HG02623 (cell line): ENCODE measurements around the gene SNX14.
"Not testable (repeated sequence)": the region's sequence is repeated elsewhere in the genome, so short reads cannot be mapped to it uniquely, and the experiment has no call there.

ENCODE experiments used
- ATAC-seq: cut with Tn5 transposase; IDR thresholded peaks from one replicate; pipeline ENCODE4 v1.9.1; 2021; ENCODE audit warnings: moderate library complexity; ENCODE audit not compliant: unreplicated experiment

Gene SNX14

GRCh38 chr6:85593438-85594196 is at the start of gene SNX14:
TSS of gene SNX14 (minus strand) at chr6:85593858. CDS start at chr6:85593718, 140 bp downstream.
- ATAC-seq = peak; percentile 84

DNA sequence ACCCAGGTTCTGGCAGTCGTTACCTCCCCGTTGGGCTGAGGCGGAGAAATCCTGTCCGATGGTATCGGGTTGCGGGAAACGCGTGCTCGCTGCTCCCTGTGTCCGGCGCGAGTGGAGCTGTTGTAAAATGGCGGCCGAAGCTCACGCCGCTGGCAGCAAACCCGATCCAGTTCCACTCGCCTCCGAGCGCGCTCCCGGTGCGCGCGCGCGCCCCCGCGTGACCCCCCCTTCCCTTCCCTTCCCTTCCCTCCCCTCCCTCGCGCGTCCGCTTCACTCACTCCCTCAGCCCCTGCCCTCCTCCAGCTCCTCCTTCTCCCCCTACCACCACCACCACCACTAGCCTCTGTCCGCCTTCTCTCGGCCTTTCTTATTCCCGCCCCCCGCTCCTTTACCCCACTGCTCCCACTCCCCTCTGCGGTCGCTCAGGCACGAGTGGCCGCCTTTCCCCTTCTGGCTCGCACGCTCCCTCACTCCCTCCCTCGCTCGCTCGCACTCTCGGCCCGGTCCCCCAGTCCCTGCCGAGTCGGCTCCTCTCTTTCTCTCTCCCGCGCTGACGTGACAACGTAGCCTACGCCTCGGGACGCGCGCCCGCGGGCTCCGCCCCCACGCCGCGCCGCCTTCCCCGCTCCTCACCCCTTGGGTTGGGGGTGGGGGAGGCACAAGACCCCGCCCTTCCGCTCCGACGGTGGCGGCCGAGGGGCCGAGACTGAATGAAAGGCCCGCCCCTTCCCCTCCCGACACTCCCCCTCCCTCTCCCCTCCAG is 49.3 kb upstream of the SNX14 start, which contains the start of gene SYNCRIP:
Gene SYNCRIP (minus strand): TSS at position 113 of the 763 bp plus-strand sequence. CDS start 1,447 bp downstream, outside the sequence.
- peak; percentile 70 for ATAC-seq

DNA sequence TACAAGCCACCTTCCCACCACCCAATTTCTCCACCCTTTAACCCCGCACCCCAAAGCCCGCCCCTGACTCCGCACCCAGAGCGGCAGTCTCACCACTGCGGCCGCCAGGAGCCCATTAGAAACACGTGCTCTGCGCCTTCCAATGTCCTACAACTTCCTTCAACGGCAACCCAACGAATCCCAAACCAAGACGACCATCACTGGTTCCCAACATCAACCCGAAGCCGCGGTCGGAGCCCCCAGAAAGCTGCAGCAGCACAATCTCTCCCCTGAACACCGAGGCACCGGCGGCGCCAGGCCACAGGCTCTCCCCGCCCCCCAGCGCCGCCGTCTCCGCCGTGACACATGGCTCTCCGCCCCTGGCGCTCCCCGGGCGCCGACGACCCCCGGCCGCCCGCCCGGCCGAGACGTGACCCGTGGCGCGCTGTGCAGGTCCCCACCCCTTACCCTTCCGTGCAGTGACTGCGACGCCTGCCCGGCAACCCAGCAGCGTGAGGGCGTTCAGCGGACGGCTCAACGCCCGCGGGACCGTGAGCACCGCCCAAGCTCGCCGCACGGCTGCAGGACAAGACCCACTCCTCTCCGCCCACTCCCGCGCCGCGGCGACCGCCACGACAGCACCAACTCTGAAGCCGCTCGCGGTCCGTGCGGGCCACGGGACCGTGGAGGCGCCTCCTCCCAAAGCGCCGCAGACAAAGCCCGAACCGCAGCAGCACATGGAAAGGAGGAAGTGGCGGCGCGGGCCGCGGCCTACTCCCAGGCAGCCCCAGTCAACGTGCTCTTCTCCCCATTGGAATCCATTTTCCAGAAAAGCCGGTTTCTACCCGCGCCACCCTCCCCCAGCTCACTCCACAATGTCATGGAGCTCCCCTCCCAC is 48.5 kb upstream of the SNX14 start:
- ATAC-seq = no peak

GRCh38 chr6:85641522-85641896 is 47.9 kb upstream of the SNX14 start:
- ATAC-seq = no peak

- ATAC-seq = no peak
Measured at GRCh38 chr6:85640821-85641220, 47.2 kb upstream of the SNX14 start.

- ATAC-seq = no peak
Measured at GRCh38 chr6:85637579-85637978, 43.9 kb upstream of the SNX14 start.

GRCh38 chr6:85632164-85632942 is 38.7 kb upstream of the SNX14 start:
- no peak for ATAC-seq

GRCh38 chr6:85631117-85631516 is 37.5 kb upstream of the SNX14 start:
- not testable (repeated sequence) for ATAC-seq

DNA sequence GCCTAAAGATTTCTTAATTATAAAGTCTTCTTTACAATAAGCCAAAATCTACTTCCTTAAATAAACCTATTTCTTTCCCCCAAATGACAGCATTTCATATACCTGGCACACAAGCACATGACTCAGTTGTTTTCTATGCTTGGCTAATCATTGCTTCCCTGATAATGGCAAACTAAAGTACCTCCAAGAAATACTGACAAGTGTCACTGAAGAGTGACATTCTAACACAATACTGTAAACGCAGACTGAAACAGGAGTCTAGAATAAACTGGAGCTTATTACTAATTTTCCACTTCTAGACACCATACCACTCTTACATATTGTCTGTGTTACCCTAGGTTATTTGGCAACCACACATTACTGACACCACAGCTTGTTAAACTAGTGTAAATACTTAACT is 34.7 kb upstream of the SNX14 start:
- ATAC-seq = no peak

DNA sequence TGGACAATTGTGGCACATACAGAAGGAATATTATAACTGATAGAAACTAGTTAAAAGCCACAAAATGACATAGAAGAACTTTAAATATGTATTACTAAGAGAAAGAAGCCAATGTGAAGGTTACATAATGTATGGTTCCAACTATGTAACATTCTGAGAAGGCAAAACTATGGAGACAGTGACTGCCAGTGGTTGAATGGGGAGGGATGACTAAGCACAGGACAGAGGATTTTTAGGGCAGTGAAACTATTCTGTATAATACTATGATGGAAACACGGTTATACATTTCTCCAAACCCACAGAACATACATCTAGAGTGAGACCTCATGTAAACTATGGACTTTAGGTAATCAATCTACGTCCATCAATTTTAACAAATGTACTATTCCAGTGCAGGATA is 26.6 kb upstream of the SNX14 start:
- ATAC-seq = no peak

DNA sequence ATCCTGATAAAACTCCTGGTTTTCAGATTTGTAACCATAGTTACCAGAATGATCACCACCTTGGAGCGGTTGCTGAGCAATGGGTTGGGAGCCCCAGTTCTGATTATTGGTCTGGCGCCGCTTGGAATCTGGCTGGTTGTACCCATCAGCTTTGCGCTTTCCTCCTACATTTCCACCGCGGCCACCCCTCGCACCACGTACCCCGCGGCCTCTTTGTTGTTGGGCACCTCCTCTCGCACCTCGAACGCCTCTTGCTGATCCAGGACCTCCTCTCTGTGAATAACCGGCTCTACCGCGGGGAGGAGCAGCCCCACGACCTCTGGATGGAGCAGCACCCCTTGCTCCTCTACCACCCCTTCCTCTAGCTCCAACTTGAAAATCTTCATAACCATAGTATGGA is 21.1 kb upstream of the SNX14 start:
- ATAC-seq = no peak

DNA sequence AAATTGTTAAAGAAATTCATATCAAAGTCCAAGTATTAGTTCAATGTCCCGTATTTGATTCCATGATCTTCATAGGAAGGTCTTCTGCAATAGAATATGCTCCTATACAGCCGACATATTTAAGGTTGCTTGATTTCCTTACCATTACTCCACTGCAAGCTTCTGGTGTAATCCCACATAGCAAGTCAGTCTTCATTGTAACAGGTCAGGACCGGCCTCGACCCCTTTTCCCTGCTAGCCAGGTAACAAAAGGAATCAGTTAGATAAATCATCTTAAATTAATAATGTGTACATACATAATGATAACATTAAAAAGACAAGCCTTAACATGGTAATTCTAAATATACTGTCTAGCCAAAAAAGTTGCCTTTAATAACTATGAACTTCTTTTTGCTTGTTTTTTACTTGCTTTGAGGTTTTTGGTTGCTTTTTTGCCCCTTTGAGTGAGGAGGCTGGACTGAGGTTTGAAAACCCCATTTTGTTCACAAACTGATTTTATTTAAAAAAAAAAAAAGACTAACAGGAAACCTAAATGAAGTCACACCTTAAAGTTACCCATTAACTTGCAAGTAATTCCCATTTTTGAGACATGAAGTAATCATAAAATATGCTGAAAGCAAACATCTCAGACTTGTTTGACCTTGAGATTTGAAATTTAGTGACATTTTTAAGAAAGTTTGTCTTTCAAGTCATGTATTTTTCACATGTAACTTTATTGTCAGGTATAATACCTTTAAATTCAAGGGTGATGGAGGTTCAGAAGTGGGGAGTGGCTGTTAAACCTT is 19.2 kb upstream of the SNX14 start:
- no peak for ATAC-seq

DNA sequence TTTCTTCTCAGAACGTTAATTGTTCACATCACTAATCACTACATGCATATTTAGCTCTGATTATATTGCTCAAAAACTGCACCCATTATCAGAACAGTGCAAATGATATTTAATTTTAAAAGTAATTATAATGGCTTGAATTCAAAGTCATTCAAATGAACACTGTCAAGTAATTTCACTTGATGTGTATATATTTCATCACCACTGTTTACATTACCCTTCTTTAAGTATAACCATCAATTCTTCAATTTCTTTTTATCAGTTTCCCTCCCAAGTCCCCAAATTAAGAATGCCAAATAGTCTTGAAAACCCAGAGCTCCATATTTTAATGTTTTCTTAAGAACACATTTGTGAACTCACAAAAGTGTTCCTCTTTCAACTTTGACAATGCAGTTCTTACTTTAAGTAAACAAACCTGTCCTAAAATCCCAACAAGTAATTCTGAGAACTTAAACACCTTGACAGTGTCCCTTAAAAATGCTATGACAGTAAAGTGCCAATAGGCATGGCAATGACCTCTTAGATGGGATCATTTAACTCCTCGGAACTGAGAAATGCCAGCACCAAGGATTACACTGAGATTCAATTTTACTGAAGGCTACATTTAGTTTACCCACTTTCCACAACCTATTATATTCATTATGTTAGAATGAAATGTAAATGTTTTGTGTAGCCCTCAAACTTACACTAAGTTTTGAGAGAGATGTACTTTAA is 16.7 kb upstream of the SNX14 start:
- ATAC-seq = no peak

- ATAC-seq = no peak
Measured at GRCh38 chr6:85602100-85602499, 8.4 kb upstream of the SNX14 start.

GRCh38 chr6:85600713-85601313 is 7.2 kb upstream of the SNX14 start:
- ATAC-seq = no peak

DNA sequence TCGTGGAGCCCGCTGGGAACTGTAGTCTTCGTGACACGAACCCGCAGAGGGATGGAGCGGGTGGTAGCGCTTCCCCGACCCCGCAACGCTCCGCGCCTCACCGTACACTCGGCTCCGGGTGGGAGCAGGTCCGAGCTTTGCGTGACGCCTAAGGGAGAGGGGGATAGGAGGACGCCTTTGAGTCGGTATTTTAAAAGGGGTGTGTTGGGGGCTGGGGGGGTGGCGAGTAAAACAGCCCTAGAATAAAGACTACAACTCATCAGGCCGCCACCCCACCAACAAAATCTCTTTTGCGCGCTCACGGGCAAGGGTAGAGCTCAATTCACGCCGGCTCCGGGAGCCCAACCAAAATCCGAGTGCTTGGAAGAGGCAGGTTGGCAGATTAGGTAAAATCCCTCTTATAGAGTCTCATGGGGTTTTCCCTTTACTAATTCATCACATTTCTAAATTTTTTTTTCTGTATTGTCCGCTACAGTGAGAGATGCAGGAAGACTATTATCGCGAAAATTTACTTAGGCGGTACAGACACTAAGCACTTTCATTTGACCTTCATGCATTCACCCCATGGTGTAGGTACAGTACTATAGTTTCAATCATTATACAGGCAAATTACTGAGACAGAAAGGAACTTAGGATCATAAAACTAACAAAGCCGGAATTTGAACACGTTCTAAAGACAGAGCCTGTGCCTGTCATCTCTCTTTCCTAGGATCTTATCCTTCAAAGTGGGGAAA is 706 bp upstream of the SNX14 start:
- peak; percentile 2 for ATAC-seq

GRCh38 chr6:85592033-85592432 is 1.6 kb downstream of the SNX14 start:
- ATAC-seq = no peak

DNA sequence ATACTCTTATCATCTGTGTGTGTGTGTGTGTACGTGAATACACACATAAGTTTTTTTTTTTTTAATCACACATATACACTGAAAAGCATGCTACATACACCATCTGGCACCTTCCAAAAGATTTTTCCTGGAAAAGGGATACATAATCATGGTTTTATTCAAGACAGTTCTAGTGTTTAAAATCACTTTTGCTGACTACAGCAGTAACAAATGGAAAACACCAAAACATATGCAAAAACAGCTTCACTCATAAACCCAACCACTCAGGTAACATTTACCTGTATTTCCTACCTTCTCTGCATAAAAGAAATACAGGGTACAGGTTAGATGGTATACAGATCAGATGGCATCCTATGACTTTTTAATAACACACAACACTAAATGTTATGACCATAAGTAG is 2.5 kb downstream of the SNX14 start:
- ATAC-seq = no peak
